NCI-H1436 (cell line): ENCODE results near the gene CGB8.
A peak's percentile ranks its signal among the peaks of the same experiment; 100 is the strongest.
"Not testable (repeated sequence)": the region's sequence is repeated elsewhere in the genome, so short reads cannot be mapped to it uniquely, and the experiment has no call there.

ENCODE experiments used
- DNase-seq: peaks from one replicate; lab custom pipeline; 2025; lab: John Stamatoyannopoulos, UW

CGB8 gene

GRCh38 chr19:49064768-49065611 is 16.1 kb upstream of the CGB8 start, which contains the start of gene NTF4:
TSS of gene NTF4 (minus strand) at chr19:49064818. CDS start at chr19:49061997, 2,821 bp downstream.
- DNase-seq = peak; percentile 16

GRCh38 chr19:49064029-49064629 is 15.2 kb upstream of the CGB8 start:
- DNase-seq = no peak

GRCh38 chr19:49061445-49061844 is 12.5 kb upstream of the CGB8 start:
- no peak for DNase-seq

DNA sequence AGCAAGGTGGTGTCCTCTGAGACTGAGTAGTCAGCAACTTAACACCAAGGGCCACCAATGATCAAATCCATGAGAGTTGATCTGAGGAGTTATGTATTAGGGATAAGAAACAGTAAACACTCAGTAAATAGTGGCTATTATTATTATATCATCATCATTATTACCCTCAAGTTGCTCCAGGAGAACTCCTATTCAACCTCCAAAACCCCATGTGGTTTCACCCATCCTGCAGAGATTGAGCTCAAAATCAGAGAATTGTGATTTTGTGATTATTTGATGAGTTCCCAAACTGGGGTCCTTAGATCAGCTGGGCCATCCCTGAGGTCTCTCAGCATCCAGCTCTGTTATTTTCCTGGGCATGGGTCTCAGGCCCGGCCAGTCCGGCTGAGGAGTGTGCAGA is 12.1 kb upstream of the CGB8 start:
- no peak for DNase-seq

GRCh38 chr19:49059053-49059452 is 10.1 kb upstream of the CGB8 start:
- DNase-seq = no peak

DNA sequence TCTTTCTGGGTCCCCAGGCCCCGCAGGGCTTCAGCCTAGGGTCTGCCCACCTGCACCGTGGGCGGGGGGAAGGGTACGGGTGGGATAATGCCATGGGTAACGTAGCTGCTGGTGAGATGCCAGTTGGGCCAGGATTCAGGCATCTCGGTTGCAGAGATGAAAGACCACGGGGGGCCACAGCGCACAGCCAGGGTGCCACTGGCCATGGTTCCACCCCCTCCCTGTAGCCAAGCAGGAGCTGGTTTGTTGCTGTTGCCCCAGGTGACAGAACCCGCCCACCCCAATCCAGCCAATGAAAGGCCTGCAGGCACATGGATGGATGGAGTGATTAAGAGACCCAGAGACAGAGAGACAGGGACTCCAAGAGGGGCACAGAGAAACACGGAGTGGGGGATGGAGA is 9.7 kb upstream of the CGB8 start:
- no peak for DNase-seq

DNA sequence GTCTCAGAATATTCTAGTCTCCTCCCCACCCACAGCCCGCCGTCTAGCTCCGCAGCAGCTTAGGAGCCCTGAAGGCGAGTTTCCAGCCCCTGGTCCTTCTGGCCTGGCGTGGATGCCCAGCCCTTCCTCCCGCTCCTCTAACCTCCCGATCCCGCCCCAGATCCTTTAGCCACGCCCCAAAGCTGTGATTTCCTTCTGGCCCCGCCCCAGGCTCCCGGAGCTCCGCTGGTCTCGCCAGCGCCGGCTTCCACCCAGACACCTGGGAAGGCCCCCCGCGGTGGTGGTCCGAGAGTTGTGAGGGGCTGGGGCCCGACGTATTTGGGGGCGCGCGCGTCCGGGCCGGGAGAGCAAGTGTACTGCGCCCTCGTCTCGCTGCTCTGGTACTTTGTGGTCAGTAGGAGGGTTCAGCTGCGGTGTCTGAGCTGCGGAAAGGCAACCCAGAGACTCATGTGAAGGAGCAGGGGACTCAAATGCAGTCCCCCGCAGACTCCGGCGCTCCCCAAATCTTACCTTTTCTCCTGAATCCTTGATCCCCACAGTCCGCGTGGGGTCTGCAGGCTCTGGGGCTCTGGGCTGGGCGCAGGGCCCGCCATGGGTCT is 8.8 kb upstream of the CGB8 start, which contains the start of gene CGB7:
CGB7 (minus strand) TSS at position 114 of the 599 bp plus-strand sequence. CDS start 2,374 bp downstream, outside the sequence.
- DNase-seq = peak; percentile 30

- DNase-seq = not testable (repeated sequence)
Observed at GRCh38 chr19:49056902-49057596, 8.1 kb upstream of the CGB8 start.

GRCh38 chr19:49056101-49056901 is 7.4 kb upstream of the CGB8 start:
- DNase-seq = peak; percentile 46

DNA sequence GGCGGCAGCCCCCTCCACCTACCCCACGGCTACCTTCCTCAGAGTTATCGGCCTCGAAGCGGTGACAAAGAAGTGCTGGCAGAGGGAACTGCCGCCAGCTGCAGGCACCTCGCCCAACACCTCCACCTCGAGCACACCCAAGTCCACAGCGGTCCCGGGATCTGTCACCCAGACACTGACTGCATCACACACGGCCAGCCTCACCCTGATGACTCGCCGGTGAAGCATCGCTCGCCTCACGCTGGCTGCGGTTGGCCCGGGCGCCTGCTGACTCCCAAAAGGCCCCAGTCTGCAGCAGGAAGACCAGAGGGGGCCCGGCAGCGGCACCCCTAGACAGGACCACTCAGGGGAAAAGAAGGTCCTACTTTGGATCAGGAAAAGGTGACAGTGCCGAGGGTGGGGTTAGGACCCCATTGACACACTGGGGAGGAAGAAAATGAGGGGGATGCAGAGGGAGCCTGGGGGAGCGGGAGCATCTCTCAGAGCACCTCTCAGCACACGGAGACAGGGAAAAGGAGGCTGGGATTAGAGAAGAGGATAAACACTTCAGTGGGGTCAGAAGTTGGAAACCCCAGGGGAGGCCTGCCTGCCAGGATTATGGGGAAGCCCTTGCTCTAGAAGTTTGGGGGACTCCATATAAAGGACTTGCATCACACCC is 1.6 kb upstream of the CGB8 start:
- not testable (repeated sequence) for DNase-seq

GRCh38 chr19:49049834-49050233 is 923 bp upstream of the CGB8 start:
- not testable (repeated sequence) for DNase-seq

GRCh38 chr19:49043548-49043947 is 5.4 kb downstream of the CGB8 start, which contains the start of gene CGB5:
TSS of gene CGB5 (plus strand) at chr19:49043848. CDS start at chr19:49044210, 362 bp downstream.
- not testable (repeated sequence) for DNase-seq

- DNase-seq = not testable (repeated sequence)
Observed at GRCh38 chr19:49042666-49043065, 6.2 kb downstream of the CGB8 start.

DNA sequence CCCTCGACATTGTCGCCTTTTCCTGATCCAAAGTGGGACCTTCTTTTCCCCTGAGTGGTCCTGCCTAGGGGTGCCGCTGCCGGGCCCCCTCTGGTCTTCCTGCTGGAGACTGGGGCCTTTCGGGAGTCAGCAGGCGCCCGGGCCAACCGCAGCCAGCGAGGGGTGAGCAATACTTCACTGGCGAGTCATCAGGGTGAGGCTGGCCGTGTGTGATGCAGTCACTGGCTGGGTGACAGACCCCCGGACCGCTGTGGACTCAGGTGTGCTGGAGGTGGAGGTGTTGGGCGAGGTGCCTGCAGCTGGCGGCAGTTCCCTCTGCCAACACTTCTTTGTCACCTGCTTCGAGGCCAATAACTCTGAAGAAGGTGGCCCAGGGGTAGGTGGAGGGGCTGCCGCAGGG is 6.7 kb downstream of the CGB8 start:
- DNase-seq = no peak

DNA sequence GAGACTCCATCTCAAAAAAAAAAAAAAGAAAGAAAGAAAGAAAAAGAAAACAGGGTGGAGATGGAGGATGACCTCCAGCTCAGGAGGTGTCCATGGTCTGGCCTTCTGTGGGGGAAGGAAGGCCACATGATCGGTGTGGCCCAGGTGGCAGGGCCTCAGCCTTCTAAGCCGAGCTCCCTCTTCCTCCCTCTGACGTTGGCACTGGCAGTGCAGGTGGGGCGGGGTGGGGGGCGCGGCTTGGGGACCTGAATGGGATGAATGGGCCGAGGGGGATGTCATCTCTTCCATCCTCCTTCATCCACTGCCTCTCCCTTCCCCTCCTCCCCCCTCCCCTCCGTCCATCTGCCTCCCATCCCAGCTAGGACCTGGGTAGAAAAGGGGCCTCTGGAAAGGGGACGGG is 9.2 kb downstream of the CGB8 start:
- not testable (repeated sequence) for DNase-seq

DNA sequence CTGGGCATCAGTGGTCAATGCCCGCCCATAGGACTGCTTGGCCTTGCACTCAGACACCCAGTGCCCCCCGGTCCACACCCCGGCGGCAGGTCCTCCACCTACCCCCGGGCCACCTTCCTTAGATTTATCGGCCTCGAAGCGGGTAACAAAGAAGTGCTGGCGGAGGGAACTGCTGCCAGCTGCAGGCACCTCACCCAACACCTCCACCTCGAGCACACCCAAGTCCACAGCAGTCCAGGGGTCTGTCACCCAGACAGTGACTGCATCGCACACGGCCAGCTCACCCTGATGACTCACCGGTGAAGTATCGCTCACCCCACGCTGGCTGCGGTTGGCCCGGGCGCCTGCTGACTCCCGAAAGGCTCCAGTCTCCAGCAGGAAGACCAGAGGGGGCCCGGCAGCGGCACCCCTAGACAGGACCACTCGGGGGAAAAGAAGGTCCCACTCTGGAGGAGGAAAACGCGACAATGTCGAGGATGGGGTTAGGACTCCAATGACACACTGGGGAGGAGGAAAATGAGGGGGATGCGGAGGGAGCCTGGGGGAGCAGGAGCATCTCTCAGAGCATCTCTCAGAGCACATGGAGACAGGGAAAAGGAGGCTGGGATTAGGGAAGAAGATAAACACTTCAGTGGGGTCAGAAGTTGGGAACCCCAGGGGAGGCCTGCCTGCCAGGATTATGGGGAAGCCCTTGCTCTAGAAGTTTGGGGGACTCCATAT is 10.2 kb downstream of the CGB8 start:
- DNase-seq = not testable (repeated sequence)

DNA sequence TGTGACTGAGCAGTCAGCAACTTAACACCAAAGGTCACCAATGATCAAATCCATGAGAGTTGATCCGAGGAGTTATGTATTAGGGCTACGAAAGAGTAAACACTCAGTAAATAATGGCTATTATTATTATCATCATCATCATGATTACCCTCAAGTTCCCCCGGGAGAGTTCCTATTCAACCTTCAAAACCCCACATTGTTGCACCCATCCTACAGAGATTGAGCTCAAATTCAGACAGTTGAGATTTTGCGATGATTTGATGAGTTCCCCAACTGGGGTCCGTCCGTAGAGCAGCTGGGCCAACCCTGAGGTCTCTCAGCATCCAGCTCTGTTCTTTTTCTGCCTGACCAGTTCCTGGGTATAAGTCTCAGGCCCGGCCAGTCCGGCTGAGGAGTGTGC is 10.8 kb downstream of the CGB8 start:
- DNase-seq = not testable (repeated sequence)

GRCh38 chr19:49036815-49037214 is 12.1 kb downstream of the CGB8 start, which contains the start of gene CGB1:
TSS of gene CGB1 (minus strand) at chr19:49036895. CDS start at chr19:49036711, 184 bp downstream.
- peak; percentile 74 for DNase-seq

DNA sequence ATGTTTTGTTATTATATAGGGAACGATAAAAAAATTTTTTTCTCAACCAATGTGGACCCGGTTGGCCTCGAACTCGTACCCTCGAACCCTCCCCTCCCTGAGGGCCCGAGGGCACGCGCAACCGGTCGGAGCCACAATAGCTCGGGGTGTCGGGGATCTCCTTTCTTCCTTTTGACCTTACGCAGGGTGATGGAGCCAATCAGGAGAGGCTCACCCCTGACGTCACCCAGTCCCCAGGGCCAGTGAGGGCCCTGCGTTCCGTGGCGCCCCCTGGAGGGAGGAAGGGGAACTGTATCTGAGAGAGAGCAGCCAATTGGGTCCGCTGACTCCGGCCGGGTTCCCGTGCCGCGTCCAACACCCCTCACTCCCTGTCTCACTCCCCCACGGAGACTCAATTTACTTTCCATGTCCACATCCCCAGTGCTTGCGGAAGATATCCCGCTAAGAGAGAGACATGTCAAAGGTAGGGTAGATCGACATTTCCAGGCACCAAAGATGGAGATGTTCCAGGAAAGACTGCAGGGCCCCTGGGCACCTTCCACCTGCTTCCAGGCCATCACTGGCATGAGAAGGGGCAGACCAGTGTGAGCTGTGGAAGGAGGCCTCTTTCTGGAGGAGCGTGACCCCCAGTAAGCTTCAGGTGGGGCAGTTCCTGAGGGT is 17.1 kb downstream of the CGB8 start, which contains the start of gene CGB2:
CGB2 (plus strand) TSS at position 249 of the 660 bp plus-strand sequence; CDS start at position 455, 206 bp downstream.
- DNase-seq = peak; percentile 91
